Prostate gland (tissue), 2 donors: Measurements from ENCODE around the gene MAPKAPK3.

Experiments
- POLR2A ChIP-seq: fragments of 450-650 bp; IDR thresholded peaks from one replicate; pipeline ENCODE4 v1.6.1; 2016; ENCODE audit warnings: antibody characterized with exemption, mild to moderate bottlenecking
- POLR2AphosphoS5 ChIP-seq: sonication (generic); formaldehyde crosslinking; IDR thresholded peaks from one replicate; pipeline ENCODE4 v1.6.1; 2017; ENCODE audit warnings: antibody characterized with exemption
- TF ChIP-seq, protein P1 (sequence below), 4 experiments: fragments of 200-600 bp in 2 of 4; fragments of 450-650 bp in 2 of 4; sonication (generic) in 2 of 4; IDR thresholded peaks; 1 replicate in 3 of 4; 2 replicates in 1 of 4; pipeline ENCODE4 v1.5.1; 2016 to 2019; ENCODE audit warnings: antibody characterized with exemption in 4 of 4, mild to moderate bottlenecking in 2 of 4, moderate library complexity in 2 of 4

DNA sequence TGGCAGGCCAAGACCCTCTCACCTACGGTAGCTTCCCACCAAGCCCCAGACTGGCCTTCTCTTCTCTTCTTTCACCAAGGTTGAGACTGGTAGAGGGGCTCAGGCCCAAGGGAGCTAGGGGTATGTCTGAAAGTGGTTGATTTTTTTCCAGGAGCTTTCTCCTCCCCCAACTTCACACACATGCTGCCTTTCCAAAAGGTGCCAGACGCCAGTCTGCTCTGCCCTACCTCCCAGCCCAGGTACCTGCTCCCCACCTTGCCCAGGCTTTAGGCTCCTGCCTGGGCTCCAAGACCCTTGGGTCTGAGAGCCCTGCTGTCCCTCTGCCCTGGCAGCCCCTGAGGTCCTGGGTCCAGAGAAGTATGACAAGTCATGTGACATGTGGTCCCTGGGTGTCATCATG is 28.4 kb downstream of the MAPKAPK3 start:
- TF ChIP-seq, protein P1, sequence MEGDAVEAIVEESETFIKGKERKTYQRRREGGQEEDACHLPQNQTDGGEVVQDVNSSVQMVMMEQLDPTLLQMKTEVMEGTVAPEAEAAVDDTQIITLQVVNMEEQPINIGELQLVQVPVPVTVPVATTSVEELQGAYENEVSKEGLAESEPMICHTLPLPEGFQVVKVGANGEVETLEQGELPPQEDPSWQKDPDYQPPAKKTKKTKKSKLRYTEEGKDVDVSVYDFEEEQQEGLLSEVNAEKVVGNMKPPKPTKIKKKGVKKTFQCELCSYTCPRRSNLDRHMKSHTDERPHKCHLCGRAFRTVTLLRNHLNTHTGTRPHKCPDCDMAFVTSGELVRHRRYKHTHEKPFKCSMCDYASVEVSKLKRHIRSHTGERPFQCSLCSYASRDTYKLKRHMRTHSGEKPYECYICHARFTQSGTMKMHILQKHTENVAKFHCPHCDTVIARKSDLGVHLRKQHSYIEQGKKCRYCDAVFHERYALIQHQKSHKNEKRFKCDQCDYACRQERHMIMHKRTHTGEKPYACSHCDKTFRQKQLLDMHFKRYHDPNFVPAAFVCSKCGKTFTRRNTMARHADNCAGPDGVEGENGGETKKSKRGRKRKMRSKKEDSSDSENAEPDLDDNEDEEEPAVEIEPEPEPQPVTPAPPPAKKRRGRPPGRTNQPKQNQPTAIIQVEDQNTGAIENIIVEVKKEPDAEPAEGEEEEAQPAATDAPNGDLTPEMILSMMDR (IDR thresholded peaks at IDR 0.05) = no peak
- TF ChIP-seq POLR2A (no peak), POLR2AphosphoS5 (no peak)
